GM13977 (cell line): Measurements from ENCODE around the gene DUS3L.
"Not testable (repeated sequence)": the region's sequence is repeated elsewhere in the genome, so short reads cannot be mapped to it uniquely, and the experiment has no call there.

ENCODE experiments used
- DNase-seq: peaks from one replicate; pipeline ENCODE4 v3.0.0; 2012; ENCODE audit warnings: low spot score
- CTCF ChIP-seq: IDR thresholded peaks from 2 replicates; pipeline ENCODE4 v1.5.1; 2012; ENCODE audit warnings: mild to moderate bottlenecking, control low read depth; ENCODE audit not compliant: insufficient read depth; ENCODE audit errors: extremely low read depth, missing control alignments
- in situ Hi-C: fragments of 300-500 bp; cut with MboI; formaldehyde crosslinking; loops from one replicate; pipeline ENCODE4 v1.12.0; 2022; ENCODE audit warnings: low sequenced_read_pairs, low pct_unique_long_range_greater_than_20kb, mixed read lengths, inconsistent platforms; ENCODE audit not compliant: unreplicated experiment

DUS3L gene

GRCh38 chr19:5749505-5749904 is 41.5 kb downstream of the DUS3L start:
- DNase-seq: no peak
- in situ Hi-C loops: no loop called here
- TF ChIP-seq CTCF: no peak

GRCh38 chr19:5748920-5749319 is 42.0 kb downstream of the DUS3L start:
- DNase-seq, in situ Hi-C loops: not testable (repeated sequence)

GRCh38 chr19:5744999-5745398 is 46.0 kb downstream of the DUS3L start:
- DNase-seq, in situ Hi-C loops: not testable (repeated sequence)

- in situ Hi-C loops: no loop called here
- no peak for DNase-seq
- no peak for TF ChIP-seq CTCF
Measured at GRCh38 chr19:5743630-5744029, 47.3 kb downstream of the DUS3L start.

GRCh38 chr19:5742051-5742450 is 48.9 kb downstream of the DUS3L start:
- in situ Hi-C loops: no loop called here
- DNase-seq: no peak
- no peak for TF ChIP-seq CTCF

GRCh38 chr19:5738423-5738822 is 52.5 kb downstream of the DUS3L start:
- DNase-seq: no peak
- TF ChIP-seq CTCF: no peak
- in situ Hi-C loops: no loop called here
